T-helper 1 cell (primary cell): ENCODE results near the gene ZFHX3.
"Not testable (repeated sequence)": the region's sequence is repeated elsewhere in the genome, so short reads cannot be mapped to it uniquely, and the experiment has no call there.

Experiments used
- DNase-seq, 5 donors: peaks; one replicate each; pipeline ENCODE4 v3.0.0-alpha.2; 2012 to 2020
- total RNA-seq, 4 donors: gene quantifications; one replicate each; lab custom pipeline; 2026; lab: John Stamatoyannopoulos, UW

ZFHX3 gene, protein sequence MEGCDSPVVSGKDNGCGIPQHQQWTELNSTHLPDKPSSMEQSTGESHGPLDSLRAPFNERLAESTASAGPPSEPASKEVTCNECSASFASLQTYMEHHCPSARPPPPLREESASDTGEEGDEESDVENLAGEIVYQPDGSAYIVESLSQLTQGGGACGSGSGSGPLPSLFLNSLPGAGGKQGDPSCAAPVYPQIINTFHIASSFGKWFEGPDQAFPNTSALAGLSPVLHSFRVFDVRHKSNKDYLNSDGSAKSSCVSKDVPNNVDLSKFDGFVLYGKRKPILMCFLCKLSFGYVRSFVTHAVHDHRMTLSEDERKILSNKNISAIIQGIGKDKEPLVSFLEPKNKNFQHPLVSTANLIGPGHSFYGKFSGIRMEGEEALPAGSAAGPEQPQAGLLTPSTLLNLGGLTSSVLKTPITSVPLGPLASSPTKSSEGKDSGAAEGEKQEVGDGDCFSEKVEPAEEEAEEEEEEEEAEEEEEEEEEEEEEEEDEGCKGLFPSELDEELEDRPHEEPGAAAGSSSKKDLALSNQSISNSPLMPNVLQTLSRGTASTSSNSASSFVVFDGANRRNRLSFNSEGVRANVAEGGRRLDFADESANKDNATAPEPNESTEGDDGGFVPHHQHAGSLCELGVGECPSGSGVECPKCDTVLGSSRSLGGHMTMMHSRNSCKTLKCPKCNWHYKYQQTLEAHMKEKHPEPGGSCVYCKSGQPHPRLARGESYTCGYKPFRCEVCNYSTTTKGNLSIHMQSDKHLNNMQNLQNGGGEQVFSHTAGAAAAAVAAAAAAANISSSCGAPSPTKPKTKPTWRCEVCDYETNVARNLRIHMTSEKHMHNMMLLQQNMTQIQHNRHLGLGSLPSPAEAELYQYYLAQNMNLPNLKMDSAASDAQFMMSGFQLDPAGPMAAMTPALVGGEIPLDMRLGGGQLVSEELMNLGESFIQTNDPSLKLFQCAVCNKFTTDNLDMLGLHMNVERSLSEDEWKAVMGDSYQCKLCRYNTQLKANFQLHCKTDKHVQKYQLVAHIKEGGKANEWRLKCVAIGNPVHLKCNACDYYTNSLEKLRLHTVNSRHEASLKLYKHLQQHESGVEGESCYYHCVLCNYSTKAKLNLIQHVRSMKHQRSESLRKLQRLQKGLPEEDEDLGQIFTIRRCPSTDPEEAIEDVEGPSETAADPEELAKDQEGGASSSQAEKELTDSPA (N-terminal part only)
- 1.5 to 2.5 (median 1.9) reads per million in 4 donors for total RNA-seq

DNA sequence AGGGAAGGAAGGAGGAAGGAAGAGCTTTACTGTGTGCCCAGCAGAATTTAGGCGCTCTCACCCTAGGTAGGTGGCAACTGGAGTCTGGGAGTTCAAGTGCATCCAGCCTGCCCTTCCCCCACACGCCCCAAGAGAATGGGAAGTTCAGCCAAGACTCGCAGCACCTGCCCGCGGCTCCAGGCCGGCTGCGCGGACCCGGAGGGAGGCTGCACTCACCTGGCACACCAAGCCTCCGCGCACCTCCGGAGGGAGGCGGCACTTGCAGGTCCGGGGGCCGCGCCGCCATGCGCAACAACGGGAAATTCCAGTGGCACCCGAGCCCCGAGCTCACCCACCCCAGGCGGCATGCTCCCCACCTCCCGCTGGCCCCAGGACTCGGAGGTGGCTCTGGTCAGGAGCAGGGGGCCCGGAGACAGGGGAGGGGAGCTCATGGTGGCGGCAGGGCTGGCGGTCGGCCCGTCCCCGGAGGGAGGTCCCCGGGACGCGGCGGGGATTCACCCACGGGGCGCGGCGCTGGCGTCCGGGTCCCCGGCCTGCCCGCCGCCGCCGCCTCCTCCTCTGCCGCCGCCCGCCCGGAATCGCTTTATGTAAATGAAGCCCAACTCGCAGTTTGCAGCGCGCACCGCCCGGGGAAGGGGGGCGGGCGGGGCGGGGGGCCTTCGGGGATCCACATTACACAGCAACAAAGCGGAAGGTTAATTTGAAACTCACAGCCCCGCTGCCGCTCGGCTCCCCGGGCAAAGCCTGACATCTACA, at the start of gene ZFHX3:
Gene ZFHX3, minus strand, starts transcription at position 593 of the 756 bp plus-strand sequence. CDS start 87,983 bp downstream, outside the sequence.
- DNase-seq: no peak

DNA sequence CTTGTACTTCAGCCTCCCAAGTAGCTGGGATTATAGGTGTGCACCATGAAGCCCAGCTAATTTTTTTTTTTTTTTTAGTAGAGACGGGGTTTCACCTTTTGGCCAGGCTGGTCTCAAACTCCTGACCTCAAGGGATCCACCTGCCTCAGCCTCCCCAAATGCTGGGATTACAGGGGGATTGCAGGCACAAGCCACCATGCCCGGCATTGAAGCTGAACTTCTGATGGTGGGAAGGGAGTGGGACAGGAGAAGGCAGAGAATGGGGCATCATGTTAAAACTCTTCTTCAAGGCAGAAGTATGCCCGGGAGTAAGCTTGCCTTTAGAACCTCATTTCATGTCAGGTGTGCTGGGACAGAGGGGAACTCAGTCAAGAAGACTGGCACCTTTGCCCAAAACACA, 48.6 kb upstream of the ZFHX3 start:
- no peak for DNase-seq

DNA sequence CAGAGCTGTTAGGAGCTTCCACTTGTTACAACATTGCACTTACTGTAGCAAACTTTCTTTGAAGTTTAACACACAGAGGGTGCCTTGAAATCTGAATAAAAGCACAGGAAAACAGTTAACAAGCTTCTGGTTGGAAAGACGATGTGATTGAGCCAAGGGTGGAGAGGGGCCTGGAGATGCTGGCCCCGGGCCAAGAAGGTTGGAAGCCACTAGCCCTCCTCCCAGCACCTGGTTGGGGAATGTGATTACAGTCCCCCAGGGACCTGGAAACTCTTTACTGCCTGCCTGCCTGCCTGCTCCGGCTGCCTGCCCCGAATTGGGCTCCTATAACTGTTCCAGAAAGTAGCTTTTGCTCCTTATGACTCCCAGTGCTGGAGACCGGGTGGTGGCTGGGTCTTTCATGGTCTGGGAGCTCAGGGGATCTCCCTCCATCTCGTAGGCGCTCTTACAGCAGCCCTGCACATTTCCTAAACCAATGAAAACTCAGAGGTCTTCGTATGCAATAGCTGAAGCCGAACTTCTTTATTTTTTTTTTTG, 48.0 kb upstream of the ZFHX3 start:
- no peak for DNase-seq

DNA sequence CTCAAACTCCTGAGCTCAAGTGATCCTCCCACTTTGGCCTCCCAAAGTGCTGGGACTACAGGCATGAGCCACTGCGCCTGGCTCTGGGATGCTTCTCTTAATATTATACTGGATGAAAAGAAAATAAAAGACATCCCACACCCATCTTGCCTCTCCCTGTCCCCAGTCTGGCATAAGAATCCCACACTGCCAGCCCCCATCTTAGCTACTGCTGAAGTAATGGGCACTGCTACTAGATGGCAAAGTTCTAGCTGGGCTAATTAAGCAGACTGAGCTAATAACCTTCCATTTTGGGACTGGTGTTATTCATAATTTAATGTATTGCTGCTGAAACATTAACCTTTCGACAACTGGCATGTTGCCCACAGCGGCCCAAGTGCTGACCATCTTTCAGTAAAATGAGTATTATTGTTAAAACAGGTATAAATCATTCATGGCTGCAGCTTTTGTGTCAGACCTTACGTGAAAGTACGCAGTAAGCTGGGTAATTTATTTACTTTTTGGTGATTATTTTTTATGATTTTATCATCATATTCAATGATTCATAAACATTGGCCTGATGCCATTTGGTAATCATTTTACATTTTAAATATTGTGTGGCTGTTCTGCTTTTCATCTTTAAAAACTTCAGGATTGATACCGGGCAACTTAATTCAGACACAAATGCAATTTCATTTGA, 47.4 kb upstream of the ZFHX3 start:
- DNase-seq: no peak

DNA sequence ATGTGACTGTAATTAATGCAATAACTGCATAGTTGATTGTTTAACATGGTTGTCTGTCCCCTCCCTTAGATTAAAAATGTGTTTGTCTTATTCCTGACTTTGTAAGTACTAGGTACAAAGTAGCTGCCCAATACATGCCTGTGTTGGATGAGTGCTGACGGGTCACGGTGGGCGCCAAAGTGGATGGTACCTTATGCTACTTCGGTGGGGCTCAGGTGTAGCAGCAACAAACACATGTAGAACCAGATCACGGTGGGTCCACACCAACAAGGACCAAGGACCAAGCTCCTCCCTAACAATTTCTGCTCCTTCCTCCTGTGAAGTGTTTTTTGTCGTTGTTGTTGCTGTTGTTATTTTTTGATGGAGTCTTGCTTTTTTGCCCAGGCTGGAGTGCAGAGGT, 46.4 kb upstream of the ZFHX3 start:
- no peak for DNase-seq

DNA sequence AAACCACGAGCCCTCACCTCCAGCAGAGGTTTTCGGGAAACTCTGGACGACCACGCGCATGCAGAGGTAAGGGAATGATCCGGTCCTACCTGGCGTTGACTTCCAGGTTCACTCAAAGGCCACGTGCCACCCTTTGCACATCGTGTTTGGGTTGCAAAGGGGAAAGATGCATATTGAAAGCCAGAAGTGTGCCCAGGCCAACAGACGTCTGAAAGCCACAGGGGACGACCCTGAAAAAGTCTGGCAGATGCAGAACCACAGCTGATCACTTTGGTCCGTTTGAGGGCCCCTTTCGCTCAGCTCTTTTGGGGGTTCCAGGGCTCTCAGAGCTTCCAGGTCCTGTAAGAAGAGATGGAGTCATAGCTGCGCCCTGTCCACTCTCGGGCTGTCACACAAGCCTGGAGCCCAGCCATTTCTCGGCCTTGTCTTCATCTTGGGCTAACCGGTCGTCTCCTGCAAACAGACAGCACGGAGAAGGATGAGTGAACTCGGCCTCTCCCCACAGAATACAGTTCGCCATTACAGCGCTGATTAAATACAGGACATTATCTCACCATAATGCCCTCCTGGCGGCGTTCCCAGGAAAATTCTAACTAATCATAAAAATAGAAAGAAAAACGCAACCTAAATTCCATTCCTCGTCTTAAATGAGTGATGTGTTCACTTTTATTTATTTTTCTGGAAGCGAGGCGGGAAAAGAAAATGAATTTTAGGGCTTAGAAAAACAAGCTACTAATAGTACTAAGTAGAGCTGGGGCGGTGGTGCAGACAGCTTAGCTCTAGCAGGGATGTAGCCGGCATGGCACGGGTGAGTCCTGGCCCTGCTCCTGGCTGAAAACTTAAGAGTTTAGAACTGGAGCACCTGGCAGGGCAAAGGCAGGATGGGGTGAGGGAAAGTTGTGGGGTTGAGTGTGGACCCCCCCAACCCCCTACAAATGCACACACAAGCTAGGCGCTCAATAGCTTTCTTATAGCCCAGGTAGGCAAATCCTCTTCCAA, 45.5 kb upstream of the ZFHX3 start:
- no peak for DNase-seq

DNA sequence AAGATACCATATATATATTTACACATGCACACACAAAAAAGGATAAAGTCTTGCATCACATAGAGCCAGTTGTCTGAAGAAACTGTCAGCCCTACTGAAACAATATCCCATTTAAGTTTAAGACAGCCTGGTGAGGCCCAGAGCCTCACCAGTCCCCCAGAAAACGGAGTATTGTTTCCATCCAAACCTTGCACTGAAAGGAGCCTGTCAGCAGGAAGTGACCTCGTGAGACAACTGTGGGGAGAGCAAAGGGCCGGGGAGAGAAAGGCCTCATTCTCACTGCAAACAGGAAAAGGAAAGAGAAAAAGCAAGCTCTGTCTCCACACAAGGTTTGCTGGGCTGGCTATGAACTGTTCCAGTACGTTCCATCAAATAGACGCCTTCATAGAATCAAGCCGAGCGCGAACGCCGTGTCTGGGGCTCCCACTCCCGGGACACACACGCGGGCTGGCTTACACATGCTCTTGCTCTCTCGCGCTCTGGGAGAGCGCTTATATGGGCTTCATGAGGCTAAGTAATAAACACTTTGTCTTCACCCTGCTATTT, 44.4 kb upstream of the ZFHX3 start:
- DNase-seq: no peak

DNA sequence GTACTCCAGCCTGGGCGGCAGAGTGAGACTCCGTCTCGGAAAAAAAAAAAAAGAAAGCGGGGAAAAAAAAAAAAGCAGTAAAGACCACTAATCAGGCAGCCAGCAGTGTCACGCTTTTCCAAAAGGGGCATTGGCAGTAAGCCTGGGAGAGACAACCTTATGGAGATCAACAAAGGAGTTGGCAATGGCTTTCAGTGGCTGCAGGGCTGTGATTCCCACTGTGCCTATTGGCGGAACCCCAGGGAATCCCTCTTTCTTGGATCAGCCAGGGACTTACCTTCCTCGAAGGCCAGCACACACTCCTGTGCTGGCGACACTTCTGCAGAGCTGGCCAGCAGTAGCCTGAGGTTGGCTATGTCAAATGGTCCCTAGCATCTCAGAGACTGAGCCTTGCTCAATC, 43.2 kb upstream of the ZFHX3 start:
- no peak for DNase-seq

DNA sequence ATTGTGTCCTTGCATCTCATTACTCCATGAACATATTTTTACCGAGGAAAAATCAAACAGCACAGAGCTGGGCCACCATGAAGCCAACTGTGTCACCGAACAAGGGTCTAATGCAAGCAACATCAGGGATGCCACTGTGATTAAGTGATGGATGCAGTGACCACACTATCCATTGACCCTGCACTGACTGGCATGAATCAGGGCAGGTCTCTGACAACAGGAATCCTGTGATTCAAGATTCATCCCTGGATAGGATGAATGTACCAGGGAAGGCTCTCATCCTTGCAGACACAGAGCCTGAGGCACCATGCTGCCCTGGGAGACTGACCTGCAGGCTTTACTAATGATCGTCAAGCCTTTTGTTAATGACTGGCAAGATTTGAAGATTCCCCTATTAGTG, 41.5 kb upstream of the ZFHX3 start:
- DNase-seq: no peak

DNA sequence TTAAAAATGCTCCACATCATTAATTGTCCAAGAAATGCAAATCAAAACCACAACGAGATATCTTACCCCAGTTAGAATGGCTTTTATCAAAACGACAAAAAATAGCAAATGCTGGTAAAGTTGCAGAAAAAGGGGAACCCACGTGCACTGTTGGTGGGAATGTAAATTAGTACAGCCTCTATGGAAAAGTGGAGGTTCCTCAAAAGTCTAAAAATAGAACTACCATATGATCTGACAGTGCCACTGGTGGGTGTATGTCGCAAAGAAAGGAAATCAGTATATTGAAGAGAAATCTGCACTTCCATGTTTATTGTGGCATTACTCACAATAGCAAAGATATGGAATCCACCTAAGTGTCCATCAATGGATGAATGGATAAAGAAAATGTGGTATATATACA, 38.2 kb upstream of the ZFHX3 start:
- DNase-seq: no peak

DNA sequence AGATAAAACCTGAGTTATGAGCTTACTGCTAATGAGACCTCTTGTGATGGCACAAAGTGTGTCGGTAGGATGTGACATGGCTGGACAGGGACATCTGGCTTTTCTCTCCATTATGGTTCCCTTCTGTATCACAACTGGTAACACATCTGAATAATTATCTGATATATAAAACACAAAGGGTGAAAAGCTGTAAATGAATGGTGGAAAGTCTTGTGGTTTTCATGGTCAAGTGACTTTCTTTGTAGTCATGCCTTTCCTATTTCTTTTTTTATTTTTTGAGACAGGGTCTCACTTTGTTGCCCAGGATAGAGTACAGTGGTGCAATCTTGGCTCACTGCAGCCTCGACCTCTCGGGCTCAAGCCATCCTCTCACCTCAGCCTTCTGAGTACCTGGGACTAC, 35.3 kb upstream of the ZFHX3 start:
- DNase-seq: no peak

DNA sequence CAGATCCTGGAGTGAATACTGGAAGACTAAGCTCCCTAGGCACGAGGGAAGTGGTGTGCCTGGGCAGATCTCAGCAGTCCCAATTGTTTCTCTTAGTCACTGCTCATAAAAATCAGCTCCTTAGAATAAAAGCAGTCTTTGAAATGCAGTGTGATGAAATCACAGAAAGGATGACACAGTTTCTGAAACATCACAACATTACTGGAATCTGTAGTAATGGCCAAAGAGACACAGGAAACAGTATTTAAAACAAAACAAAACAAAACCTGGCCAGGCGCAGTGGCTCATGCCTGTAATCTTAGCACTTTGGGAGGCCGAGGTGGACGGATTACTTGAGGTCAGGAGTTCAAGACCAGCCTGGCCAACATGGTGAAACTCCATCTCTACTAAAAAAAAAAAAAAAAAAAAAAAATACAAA, 34.7 kb upstream of the ZFHX3 start:
- peak in 1 of 5 donors; percentile 2 for DNase-seq

DNA sequence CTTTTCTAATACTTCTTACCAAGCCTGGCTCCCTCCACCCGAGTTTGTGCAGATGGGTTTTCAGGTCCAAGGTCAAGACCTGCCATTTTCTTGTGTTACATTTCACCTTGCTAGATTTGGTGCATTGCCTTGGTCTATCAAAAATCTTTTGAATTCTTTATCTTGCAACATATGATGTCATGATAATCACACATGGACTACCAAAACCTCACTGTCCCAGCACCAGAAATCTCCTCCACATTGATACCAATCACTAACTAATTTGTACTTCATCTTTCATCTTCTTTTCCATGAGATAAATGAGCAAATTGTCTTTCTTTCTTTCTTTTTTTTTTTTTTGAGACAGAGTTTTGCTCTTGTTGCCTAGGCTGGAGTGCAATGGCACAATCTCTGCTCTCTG, 33.0 kb upstream of the ZFHX3 start:
- DNase-seq: no peak

DNA sequence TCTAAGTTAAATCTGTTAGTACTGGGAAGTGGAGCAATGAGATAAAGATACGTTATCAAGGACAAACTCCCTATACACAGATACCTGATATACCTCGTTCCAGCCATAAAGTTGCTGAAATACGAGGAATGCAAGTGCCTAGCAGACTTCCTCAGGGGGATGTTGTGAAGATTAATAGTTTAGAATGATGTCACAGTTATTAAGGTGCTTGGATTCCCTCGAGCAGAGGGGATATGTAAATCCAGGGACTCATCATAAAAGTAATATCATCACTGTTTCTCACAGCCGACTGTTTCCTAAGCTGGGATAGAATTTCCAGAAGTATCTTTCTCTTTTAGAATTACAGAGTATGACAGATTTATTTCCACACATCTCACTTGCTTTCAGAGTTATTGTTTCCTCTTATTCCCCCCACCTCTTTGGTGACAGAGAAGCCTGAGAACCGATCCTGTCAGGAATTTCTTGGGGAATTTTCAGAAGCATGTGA, 28.4 kb upstream of the ZFHX3 start:
- DNase-seq: no peak

DNA sequence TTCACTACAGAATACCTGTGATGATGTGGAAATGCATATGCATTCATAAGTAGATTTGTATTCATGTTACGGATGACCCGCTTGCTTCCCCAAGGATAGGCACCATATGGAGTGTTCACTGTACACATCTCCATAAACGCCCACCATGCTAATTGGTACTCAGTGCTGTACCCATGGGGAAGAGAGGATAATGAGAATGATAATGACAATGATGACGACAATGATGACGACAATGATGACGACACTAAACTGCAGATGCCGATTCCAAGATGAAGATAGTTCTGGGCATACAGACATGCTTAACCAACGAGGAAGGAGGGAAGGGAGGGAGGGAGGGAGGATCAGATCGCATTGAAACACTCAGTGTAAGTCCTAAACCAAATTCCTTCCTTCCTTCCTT, 26.5 kb upstream of the ZFHX3 start:
- no peak for DNase-seq

DNA sequence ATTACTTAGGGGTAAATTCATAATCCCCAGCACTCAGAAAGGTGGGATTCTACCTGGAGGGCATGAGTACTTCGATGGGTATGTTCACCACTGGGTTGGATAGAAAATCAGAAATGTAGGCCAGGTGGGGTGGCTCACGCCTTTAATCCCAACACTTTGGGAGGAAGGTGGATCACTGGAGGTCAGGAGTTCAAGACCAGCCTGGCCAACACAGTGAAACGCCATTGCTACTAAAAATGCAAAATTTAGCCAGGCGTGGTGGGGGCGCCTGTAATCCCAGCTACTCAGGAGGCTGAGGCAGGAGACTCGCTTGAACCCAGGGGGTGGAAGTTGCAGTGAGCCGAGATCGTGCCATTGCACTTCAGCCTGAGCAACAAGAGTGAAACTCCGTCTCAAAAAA, 24.1 kb upstream of the ZFHX3 start:
- not testable (repeated sequence) for DNase-seq

DNA sequence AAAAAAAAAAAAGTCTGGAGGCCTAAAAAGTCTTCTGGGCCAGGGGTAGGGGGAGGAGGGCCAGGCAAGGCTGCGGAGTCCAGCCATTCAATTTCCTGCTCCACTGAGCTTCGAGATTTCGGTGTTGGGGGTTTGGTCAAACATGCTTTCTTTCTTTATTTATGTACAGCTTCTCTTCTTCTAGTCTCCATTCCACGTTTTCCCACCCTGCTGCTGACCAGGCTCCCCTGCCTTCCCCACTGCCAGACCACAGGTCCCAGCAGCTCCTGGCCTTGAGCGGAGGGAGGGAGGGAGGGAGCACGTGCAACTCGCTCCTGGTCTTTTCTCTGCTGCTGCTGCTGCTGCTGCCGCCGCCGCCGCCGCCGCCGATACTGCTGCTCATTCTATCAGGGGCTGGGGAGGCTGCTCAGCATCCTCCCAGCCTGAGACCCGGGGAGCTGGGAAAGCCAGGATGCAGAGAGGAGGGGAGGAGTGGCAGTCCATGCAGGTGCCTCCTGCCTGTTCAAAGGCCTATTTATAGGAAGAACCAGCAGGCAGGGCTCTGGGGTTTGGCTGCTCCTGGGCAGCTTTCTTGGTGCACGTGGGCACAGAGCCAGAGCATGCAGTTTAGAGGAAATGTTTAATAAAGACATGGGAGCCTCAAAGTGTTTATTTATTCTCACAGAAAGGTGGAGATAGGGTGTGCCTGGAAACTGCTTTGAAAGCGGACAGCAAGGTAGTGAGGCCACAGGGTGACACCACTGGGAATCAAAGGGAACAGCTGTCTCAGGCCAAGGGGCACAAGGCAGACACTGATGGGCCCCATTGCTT, 23.4 kb upstream of the ZFHX3 start:
- DNase-seq: no peak

DNA sequence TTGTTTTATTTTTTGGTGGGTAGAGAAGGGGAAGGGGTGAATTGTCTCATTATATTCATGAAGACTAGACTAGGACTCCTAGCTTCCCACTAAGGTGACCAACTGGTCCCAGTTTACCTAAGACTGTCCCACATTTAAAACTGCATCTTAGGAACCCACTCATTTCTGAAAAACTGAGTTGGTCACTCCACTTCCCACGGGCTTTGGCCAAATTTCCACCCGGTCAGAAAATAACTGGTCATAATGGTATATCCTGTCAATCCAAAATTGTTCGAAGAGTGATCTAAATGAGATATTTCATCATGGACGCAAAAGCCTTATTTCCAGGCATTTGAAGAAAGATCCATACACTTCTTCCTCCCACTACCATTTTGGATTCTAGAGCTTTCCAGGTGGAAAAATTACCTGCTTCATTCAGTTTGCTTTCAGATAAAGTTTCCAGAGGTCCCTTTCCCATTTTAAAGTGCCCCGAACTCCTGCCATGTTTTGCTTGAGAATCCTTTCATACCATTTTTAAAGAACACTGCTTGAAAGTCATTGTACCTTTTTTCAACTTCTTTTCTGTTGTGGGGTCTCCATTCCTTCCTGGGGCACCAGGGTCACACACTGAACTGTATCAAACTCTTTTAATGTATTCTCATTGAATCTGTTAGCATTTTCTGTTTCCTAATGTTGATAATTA, 21.8 kb upstream of the ZFHX3 start:
- no peak for DNase-seq
